NCI-H146 (cell line): ENCODE results near the gene SPPL3.
"Not testable (repeated sequence)": the region's sequence is repeated elsewhere in the genome, so short reads cannot be mapped to it uniquely, and the experiment has no call there.

Experiments used
- DNase-seq: peaks from one replicate; lab custom pipeline; 2025; lab: John Stamatoyannopoulos, UW

The SPPL3 gene

DNA sequence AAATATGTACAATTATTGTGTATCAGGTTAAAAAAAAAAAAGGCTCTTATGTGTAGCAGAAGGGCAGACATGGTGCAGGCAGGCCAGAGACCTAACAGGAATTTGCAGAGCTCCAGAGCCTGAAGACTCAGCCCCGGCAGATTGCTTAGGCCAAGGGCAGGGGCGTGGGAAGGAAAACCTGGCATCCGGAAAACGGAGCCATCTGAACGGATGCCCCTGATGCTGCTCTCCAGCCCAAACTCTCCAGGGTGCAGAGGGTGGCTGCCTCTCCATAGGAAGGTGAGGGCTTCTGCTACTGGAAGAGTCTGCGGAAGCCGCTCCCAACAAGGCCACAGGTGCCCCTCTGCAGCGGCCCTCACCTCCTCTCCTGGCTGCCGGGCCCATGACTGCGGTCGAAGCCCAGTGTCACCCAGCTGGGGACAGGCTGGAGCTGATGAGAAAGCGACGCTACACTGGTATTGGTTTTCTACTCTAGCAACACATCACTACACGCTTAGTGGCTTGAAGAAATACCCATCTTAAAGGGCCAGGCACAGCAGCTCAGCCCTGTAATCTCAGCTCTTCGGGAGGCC, 159.2 kb downstream of the SPPL3 start:
- DNase-seq: no peak

DNA sequence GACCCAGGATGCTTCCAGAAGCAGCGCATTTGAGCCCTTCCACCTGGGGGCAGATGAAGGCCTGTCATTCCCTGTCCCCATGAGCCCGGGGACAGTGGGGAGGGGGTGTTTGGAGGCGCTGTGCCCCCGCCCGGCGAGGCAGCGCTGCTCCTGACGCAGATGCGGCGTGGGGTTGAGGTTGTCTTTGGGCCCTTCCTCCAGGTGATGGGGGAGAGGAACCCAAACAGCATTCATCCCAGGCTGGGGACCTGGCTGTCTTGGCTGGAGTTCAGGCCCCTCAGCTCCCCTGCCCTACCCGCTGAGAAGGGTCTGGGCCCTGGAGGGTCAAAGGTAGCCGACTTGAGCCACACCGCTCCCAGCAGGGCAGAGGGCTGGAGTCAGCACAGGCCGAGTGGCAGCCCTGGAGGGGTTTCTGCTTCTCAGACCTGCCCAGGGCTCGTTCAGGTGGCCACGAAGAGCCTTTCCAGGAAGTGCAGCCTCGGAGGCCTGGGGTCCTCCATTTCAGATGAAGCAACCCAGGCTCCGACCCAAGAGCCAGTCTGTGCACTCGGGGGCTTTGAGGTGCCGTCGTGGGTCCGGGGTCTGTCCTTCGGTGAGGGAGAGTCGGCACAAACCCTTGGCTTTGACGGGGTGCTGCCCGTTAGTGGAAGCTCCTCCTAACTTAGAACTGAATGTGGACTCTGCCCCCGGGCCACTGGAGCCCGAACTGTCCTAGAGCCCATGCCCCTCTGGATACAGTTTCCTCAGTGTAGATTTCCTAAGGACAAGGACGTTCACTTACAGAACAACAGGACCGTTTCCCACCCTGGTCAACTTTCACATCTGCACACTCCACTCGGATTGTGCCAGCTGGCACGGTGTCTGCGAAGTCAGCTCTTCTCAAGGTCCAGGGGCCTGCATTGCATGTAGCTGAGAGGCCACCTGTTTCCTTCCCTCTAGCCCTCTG, 162.4 kb downstream of the SPPL3 start:
- DNase-seq: no peak

DNA sequence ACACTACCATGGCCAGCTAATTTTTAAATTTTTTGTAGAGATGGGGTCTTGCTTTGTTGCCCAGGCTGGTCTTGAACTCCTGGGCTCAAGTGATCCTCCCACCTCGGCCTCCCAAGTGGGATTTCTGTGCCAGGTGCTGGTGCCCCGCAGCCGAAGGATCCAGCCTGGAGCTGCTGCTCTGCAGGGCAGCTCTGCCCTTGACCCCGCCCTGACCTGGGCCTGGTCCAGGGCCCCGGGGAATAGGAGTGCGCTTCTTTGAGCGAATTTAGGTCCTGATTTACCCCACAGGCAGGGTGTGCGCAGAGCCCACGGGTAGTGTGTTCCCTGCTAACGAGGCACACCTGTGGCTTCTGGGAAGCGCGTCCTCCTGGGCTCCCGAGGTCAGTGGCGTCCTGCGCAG, 163.3 kb downstream of the SPPL3 start:
- DNase-seq: no peak

DNA sequence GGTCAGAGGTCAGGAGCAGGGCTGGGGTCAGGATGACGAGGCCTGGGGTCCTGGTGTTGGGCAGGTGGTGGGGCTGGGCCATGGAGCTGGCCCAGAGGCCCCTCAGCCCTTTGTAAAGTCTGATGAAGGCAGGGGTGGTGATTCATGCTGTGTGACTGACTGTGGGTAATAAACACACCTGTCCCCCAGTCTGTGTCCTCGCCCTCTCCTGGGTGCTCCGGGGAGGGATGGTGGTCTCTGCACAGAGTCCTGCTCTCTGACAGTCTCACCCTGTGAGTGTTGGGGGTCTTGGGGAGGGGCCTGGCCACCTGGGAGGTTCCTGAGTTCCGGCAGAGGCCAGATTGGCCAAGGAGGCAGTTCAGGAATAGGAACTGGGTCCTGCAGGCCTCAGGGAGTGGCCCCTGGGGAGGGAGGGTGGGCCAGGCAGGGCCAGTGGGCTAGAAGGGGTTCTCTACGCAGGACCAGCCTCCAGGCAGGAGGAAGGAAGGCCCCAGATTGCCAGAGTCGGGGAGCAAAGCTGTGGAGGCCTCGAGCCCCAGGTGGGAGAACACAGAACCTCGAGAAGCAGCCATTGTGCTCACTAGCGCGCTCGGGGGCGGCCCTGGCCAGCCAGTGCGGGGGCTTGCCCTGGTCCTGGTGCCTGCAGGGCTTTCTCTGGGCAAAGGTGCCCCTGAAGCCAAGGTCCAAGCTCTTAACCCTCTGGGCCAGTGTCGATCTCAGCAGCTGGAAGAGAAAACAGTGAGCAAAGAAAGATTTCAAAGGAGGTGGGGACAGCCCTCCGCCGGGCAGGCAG, 164.1 kb downstream of the SPPL3 start:
- DNase-seq: no peak

DNA sequence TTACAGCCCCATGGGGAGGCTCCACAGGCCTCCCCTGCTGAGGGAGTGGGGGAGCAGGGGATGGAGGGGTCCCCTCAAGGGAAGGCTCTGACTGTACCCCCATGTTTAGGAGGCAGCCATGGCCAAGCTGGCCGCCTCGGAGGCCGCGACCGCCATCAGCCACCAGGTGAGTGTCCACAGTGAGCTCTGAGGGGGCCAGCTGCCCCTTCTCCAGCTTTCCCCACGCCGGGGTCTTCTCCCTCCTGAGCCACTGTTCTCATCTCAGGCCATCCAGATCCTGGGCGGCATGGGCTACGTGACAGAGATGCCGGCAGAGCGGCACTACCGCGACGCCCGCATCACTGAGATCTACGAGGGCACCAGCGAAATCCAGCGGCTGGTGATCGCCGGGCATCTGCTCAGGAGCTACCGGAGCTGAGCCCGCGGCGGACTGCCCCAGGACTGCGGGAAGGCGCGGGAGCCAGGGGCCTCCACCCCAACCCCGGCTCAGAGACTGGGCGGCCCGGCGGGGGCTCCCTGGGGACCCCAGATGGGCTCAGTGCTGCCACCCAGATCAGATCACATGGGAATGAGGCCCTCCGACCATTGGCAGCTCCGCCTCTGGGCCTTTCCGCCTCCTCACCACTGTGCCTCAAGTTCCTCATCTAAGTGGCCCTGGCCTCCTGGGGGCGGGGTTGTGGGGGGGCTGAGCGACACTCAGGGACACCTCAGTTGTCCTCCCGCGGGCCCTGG, 165.0 kb downstream of the SPPL3 start:
- no peak for DNase-seq

DNA sequence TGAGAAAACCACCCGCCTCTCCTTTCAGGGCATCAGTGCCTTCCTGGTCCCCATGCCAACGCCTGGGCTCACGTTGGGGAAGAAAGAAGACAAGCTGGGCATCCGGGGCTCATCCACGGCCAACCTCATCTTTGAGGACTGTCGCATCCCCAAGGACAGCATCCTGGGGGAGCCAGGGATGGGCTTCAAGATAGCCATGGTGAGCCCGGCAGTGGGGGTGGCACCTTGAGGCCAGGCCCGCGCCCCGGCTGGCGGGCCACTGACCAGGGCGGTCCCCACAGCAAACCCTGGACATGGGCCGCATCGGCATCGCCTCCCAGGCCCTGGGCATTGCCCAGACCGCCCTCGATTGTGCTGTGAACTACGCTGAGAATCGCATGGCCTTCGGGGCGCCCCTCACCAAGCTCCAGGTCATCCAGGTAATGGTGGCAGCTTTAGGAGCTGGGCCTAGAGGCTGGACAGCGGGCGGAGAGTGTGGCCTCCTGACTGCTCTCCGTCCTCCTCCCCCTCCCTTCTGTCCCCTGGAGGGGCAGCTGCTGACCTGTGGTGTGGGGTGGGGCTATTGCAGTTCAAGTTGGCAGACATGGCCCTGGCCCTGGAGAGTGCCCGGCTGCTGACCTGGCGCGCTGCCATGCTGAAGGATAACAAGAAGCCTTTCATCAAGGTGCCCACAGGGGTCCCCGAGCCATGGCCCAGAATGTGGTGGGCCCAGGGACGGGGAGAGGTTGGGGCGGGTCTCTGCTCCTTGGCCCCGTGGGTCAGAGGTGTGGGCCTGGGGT, 165.7 kb downstream of the SPPL3 start:
- no peak for DNase-seq

DNA sequence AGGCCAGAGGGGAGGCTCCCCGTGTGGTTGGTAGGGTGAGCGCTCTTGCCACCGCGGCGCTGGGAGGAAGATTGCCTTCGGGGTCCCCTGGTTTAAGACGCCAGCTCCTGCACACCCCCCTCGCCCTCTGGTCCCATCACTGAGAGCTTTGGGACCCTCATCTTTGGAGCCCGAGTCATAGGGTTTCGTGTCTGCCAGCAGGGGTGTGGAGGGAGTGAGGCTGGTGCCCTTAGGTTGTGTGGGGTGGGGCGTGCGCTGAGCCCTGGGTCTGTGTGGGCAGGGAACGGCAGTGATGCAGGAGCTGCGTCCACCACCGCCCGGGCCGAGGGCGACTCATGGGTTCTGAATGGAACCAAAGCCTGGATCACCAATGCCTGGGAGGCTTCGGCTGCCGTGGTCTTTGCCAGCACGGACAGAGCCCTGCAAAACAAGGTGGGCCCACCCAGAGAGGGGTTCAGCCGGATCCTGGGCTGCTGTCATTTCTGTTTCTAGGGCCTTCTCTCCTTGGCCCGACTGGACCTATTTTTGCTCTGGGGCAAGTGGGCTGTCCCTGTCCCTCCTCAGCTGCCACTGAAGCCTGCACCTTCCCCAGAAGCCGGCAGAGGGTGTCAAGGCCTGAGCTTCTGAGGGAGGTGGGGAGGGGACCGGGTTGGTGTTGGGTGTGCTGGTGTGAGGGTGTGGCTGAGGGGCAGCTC, 166.5 kb downstream of the SPPL3 start:
- no peak for DNase-seq

DNA sequence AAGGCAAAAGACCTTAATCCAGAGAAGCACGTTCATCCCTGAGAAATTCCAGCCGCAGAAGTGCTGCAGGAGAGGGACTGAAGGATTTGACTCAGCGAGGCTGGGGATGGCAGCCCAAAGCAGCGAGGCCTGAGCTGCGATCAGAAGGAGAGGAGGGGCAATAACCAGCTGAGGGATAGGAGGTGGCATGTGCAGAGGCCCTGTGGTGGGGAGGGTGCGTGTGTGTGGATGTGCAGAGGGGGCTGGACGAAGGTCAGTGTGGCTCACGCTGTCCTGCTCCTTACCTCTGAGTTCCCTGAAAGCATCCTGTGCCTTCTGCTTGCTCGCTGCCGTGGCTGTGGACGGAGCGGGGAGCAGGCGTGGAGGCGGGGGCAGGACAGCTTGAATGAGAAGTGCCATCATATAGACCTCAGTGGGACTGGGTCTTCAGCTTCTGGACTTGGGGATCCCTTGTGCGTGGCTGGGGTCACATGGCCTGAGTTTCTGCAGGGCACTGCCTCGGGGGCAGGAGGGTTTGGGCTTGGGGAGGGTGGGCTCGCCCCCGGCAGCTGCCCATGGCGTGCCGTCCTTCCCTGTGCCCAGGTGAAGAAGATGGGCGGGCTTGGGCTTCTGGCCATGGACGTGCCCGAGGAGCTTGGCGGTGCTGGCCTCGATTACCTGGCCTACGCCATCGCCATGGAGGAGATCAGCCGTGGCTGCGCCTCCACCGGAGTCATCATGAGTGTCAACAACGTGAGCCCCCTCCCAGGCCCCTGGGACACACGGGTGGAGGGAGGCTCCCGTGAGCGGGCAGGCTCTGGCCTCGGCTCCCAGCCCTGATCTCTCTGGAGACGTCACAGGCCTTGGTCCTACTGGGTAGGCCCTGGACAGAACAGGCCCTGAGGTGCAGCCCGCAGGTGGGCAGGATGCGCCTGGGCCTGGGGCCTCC, 167.5 kb downstream of the SPPL3 start:
- no peak for DNase-seq

DNA sequence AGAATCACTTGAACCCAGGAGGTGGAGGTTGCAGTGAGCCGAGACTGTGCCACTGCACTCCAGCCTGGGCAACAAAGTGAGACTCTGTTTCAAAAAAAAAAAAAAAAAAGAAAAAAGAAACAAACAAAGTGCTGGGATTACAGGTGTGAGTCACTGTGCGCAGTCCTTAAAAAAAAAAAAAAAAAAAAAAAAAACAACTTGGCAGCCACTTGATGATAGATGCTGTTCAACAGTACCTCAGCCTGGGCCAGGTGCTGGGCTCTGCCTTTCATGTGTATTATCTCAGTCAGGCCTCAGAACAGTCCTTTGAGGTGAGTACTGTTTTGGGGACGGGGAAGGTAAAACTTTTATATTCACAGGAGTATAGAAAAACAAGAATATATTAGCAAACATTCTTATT, 169.0 kb downstream of the SPPL3 start:
- no peak for DNase-seq

DNA sequence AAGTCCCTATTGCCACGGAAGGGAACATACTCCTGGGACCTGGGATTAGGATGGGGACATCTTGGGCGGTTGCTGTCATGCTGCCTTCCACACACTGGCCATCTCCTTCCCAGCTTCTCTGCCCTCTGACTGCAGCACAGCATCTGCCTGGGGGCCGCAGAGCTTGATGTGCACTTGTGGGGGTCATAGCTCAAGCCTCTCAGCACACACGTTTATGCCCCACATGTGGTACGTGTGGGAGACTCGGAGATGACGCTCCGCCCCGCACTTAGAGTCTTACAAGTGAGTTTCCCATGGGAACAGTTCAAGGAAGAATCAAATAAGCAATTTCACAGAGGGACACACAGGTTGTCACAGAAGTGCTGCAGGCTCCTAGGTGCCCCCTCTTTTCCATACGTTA, 169.9 kb downstream of the SPPL3 start:
- no peak for DNase-seq

DNA sequence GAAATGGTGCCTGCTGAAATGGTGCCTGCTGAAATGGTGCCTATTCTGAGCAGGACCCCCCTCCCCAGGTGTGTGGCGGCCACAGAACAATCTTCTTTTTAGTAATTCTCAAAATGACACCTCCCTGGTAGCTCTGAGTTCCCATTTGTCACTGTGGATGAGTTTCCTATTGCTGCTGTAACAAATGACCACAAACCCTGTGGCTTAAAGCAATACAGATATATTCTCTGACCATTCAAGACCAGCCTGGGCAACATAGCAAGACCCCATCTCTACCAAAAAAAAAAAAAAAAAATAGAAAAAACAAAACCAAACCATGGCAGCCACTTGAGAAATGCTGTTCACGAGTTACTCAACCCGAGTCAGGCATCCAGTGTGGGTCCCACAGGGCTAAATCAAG, 170.6 kb downstream of the SPPL3 start:
- no peak for DNase-seq

DNA sequence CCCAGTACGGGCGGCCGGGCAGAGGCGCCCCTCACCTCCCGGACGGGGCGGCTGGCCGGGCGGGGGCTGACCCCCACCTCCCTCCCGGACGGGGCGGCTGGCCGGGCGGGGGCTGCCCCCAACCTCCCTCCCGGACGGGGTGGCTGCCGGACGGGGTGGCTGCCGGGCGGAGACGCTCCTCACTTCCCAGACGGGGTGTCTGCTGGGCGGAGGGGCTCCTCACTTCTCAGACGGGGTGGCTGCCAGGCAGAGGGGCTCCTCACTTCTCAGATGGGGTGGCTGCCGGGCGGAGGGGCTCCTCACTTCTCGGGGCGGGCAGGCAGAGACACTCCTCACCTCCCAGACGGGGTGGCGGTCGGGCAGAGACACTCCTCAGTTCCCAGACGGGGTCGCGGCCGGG, 172.0 kb downstream of the SPPL3 start:
- DNase-seq: not testable (repeated sequence)

DNA sequence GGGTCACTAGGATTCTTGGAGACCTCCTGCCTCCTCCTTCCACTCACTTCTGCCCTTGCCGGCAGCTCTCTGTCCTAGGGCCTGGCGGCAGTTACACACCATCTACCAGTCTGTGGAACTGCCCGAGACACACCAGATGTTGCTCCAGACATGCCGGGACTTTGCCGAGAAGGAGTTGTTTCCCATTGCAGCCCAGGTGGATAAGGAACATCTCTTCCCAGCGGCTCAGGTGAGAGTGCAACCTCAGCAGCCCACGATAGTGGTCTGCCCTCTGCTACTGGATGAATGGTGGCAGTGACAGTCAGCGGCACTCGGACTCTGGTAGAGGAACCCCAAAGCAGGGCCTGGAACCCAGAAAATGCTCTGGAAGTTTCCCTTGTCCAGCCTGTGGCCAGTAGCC, 177.2 kb downstream of the SPPL3 start:
- DNase-seq: no peak

DNA sequence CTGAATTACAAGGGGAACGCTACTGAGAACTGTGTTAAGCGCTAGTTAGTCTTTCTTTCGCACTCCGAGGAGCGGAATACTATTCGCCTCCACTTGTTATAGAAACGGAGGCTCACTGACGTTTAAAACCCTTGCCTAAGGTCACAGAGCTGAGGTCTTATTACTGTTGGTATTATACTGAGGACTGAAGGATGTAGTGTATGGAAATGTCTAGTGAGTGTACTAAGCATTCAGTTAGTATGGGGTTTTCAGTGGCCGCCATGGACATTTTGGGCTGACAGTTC, 177.7 kb downstream of the SPPL3 start:
- DNase-seq: no peak

DNA sequence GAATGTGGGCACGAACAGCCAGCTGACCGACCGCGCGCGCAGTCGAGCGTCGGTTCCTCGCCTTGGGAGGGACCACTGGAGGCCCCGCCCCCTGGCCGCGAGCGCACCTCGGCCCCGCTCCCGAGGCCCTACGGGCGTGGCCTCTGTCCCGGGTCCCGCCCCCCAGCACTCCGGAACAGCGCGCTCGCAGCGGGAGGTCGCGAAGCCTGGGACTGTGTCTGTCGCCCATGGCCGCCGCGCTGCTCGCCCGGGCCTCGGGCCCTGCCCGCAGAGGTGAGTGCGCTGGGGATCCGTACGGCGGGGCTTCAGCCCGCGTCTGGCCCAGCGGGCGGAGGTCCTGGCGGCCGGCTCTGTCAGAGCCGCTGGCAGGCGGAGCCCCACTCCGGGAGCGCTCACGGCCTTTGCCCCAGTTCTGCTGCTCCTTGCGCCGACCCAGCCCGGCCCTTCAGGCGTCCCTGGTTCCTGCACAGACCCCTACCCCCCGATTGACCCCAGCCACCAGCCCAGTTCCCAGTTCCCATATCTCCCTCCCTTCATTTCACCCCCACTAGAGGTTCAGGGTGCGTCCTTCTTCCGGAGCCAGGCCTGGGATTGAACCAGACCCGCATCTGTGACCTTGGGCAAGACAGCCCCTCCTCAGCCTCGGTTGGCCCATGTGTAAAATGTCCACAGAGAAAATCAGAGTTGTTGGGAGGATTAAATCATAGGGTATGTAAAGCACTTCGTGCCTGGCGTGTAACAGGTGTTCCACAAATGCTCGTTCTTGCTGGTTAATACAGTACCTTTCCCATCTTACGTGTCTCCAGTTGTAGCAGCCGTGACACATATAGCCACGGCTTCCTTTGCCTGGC, 178.3 kb downstream of the SPPL3 start, which contains the start of gene ACADS:
ACADS (plus strand) TSS at position 168 of the 851 bp plus-strand sequence; CDS start at position 228, 60 bp downstream.
- DNase-seq: peak; percentile 92

DNA sequence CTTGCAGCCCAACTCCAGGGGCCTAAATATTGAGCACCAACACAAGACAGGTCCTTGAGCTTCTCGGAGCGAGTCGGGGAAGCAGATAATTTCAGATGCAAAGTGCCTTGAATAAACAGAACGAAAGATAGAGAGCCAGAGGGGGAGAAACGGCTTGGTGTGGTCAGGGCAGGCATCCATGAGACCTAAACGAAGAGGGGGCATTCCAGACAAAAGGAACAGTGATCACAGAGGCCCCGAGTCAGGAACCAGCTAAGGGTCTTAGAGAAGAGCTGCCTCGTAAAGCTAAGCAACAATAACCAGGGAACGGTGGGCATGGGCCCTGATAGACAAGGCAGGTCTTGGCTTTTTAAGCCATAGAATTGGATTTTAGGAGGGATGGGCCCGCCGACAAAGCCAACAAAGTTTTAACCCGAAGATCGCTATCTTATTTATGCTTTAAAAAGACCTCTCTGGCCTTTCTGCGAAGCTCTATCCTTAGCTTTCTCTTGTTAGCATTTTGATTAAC, 179.0 kb downstream of the SPPL3 start:
- no peak for DNase-seq

DNA sequence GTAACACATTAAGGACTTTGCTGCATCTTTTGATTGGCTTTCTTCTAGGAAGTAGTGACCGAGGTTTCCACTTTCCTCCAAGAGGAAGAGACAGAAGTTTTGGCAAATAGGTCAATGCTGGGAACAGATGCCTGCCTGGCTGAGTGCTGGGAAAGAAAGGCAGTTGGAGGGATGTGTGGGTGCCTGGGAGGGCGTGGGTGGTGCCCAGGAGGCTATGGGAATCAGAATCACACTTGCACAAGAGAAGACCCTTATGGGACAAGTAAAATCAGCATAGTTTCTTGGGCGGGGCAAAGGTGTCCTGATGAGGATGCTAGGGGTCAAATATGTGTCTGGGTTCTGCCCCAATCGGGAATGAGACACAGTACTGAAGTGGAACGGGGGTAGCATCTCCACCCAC, 179.4 kb downstream of the SPPL3 start:
- DNase-seq: no peak

DNA sequence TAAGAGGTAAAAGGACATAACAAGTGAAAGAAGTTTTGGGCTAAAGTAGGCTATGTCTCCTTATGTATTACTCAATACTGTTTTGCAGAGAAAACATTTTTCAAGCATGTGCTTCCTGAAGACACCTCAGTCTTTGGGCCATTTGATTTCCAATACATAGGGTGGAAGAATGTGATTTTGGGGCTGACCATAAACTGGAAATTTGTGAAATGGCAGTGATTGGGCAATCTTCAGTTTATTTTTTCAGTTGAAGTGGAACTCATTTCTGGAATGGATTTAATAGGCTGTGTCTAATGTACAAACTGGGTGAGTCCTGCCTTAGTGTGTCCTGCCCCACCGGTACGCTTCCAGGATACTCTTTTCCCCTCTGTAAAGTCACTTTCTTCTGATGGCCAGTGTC, 181.4 kb downstream of the SPPL3 start:
- no peak for DNase-seq

DNA sequence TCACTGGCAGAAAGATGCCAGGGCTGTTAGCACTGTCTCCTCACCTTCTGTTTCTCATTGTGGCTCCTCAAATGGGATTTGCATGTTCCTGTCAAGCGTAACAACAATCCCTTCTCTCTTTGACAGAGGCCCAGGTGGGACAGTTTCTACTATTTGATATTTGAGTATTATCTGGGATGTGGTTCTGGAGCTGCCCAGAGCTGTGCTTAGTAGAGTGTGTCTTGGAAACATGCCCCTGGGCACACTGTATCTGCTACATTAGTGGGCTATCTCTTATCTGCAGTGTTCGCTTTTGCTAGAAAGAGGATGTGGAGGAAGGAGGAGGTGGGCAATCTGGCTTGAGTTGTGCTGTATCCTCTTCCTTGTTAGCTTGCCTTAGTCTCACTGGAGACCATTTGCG, 182.3 kb downstream of the SPPL3 start:
- DNase-seq: no peak
